ENCODE data around the gene JCAD. TPM values are rescaled to one million over a fixed set of nuclear protein-coding genes. Genes with fewer than 3 reads are reported as not detected.

Gene JCAD
- polyA plus RNA-seq, 1 donor from 2014 or later = 2.3 TPM

- TF ChIP-seq, protein P1, sequence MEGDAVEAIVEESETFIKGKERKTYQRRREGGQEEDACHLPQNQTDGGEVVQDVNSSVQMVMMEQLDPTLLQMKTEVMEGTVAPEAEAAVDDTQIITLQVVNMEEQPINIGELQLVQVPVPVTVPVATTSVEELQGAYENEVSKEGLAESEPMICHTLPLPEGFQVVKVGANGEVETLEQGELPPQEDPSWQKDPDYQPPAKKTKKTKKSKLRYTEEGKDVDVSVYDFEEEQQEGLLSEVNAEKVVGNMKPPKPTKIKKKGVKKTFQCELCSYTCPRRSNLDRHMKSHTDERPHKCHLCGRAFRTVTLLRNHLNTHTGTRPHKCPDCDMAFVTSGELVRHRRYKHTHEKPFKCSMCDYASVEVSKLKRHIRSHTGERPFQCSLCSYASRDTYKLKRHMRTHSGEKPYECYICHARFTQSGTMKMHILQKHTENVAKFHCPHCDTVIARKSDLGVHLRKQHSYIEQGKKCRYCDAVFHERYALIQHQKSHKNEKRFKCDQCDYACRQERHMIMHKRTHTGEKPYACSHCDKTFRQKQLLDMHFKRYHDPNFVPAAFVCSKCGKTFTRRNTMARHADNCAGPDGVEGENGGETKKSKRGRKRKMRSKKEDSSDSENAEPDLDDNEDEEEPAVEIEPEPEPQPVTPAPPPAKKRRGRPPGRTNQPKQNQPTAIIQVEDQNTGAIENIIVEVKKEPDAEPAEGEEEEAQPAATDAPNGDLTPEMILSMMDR (IDR thresholded peaks at IDR 0.05; ENCODE audit: poor library complexity, severe bottlenecking) = no peak
Measured at GRCh38 chr10:30028006-30028737, 31.2 kb downstream of the JCAD start (continued).

DNA sequence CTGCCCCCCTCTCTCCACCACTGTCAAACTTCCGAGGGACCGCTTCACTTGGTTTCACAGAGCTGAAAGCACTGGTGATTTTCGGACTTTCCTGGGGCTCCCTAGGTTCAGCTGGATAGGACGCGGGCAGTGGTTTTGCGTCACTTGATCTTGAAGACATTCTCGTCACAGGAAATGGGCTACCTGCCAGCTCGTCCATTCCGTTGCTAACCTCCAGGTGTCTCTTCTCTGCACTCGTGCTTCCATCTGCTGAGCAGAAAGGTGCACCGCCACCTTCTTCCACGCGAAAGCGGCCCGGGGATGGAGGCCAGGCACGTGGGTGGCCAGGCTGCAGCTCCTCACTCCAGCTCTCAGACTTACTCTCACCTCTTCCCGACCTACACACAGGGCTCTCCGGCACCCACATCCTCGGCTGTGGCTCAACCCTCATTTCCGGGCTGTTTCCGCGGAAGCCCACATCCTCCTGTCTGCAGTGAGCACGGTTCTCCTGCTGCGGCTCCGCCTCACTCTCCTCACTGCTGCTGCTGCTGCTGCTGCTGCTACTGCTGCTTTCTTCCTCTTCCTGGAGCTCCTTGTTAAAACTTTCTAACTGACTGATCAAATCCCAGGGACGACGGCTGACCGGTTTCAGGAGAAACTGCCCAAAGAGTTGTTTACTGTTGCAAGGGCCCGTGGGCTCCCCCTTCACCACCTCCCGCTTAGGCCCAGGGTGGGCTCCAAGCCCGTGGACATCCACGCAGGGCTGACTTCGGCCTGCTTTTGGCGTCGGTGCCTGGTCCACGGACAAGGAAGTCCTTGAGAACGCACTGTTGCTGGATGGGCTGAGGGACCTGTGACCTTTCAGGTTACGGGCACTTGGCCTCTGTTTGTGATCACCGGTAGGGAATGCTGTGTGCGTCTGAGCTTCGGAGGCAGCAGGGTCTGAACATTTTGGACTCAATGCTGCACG is 32.1 kb downstream of the JCAD start:
- no peak overlapping the region for H3K27ac ChIP-seq (ENCODE audit: low read length)
- H3K79me2 ChIP-seq (replicated peaks; ENCODE audit: insufficient read depth, low read length) = no peaks in the 10 kb centered on the region
- H3K36me3 ChIP-seq (ENCODE audit: insufficient read depth, low read length) = no peaks in the 10 kb centered on the region
- no peak overlapping the region for H3K4me3 ChIP-seq (ENCODE audit: low read length)
- H4K20me1 ChIP-seq (ENCODE audit: insufficient read depth) = no peaks in the 10 kb centered on the region
- H3F3A ChIP-seq (ENCODE audit: insufficient read depth, low read length, poor library complexity, severe bottlenecking) = no peaks in the 10 kb centered on the region
- no peaks in the 10 kb centered on the region for H3K9me3 ChIP-seq (ENCODE audit: low read length)
- H2AFZ ChIP-seq (ENCODE audit: low read depth, low read length) = no peak overlapping the region
- H3K4me2 ChIP-seq (ENCODE audit: low read length) = no peak overlapping the region
- H3K27me3 ChIP-seq (ENCODE audit: insufficient read depth, low read depth, low read length) = no peaks in the 10 kb centered on the region
- TF ChIP-seq MXI1 (conservative IDR thresholded peaks at IDR 0.05; ENCODE audit: poor library complexity, severe bottlenecking) = no peak
- TF ChIP-seq RAD21 (conservative IDR thresholded peaks at IDR 0.05) = no peak
- TF ChIP-seq EZH2 (IDR thresholded peaks at IDR 0.05; ENCODE audit: borderline replicate concordance, insufficient read depth, low read length, poor library complexity, severe bottlenecking) = no peak
- TF ChIP-seq TAF1 (IDR thresholded peaks at IDR 0.05; ENCODE audit: low read depth) = no peak
- no peak for TF ChIP-seq POLR2AphosphoS5 (IDR thresholded peaks at IDR 0.05)
- TF ChIP-seq, protein P2, sequence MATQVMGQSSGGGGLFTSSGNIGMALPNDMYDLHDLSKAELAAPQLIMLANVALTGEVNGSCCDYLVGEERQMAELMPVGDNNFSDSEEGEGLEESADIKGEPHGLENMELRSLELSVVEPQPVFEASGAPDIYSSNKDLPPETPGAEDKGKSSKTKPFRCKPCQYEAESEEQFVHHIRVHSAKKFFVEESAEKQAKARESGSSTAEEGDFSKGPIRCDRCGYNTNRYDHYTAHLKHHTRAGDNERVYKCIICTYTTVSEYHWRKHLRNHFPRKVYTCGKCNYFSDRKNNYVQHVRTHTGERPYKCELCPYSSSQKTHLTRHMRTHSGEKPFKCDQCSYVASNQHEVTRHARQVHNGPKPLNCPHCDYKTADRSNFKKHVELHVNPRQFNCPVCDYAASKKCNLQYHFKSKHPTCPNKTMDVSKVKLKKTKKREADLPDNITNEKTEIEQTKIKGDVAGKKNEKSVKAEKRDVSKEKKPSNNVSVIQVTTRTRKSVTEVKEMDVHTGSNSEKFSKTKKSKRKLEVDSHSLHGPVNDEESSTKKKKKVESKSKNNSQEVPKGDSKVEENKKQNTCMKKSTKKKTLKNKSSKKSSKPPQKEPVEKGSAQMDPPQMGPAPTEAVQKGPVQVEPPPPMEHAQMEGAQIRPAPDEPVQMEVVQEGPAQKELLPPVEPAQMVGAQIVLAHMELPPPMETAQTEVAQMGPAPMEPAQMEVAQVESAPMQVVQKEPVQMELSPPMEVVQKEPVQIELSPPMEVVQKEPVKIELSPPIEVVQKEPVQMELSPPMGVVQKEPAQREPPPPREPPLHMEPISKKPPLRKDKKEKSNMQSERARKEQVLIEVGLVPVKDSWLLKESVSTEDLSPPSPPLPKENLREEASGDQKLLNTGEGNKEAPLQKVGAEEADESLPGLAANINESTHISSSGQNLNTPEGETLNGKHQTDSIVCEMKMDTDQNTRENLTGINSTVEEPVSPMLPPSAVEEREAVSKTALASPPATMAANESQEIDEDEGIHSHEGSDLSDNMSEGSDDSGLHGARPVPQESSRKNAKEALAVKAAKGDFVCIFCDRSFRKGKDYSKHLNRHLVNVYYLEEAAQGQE (IDR thresholded peaks at IDR 0.05; ENCODE audit: borderline replicate concordance) = no peak
- TF ChIP-seq EP300 (conservative IDR thresholded peaks at IDR 0.05; ENCODE audit: poor library complexity, severe bottlenecking) = no peak
- no peak for TF ChIP-seq SMC3 (conservative IDR thresholded peaks at IDR 0.05; ENCODE audit: poor library complexity)
- TF ChIP-seq, protein P1 (IDR thresholded peaks at IDR 0.05; ENCODE audit: poor library complexity, severe bottlenecking) = no peak
- H3K9me2 ChIP-seq (ENCODE audit: insufficient read depth, low read length) = no peaks in the 10 kb centered on the region
- H3K9ac ChIP-seq (ENCODE audit: low read length) = no peak overlapping the region
